T-helper 1 cell treated with Interleukin-12 subunit alpha and Interleukin-12 subunit beta and Interleukin-4 antibody, amounts not matched to agents 30 ng/mL and 1 ng/mL, for 36 hours (primary cell): ENCODE data around the gene FOXN4. TPM values are rescaled to one million over a fixed set of nuclear protein-coding genes. Genes with fewer than 3 reads are reported as not detected.

Experiments
- total RNA-seq: library from RNA; stranded (reverse); gene quantifications from 2 replicates; pipeline ENCODE4 v1.2.3, GENCODE V29; 2022

Gene FOXN4
- total RNA-seq, 1 donor from 2014 or later, result not detected

Other genes with a start within 250 kb of the FOXN4 start
- gene ALKBH2, start 215.8 kb downstream of the FOXN4 start, total RNA-seq, result 17.0 and 18.6 TPM in 2 replicates
- 48.0 and 52.6 TPM in 2 replicates for gene UNG, start 211.7 kb downstream of the FOXN4 start, total RNA-seq
- gene ACACB, start 192.7 kb downstream of the FOXN4 start, total RNA-seq, result 7.5 and 9.0 TPM in 2 replicates
- not detected in 2 replicates for gene MYO1H, start 38.6 kb upstream of the FOXN4 start, total RNA-seq
- gene KCTD10, start 168.0 kb upstream of the FOXN4 start, total RNA-seq, result 46.6 and 52.5 TPM in 2 replicates
- 33.2 and 34.1 TPM in 2 replicates for gene UBE3B, start 168.3 kb upstream of the FOXN4 start, total RNA-seq